ENCODE measurements around the gene ABR.

- TF ChIP-seq CTCF (IDR thresholded peaks at IDR 0.05; ENCODE audit: low read length) = no peak
- TF ChIP-seq EZH2 (optimal IDR thresholded peaks at IDR 0.05; ENCODE audit: low read depth, low read length) = no peak
- no peak for TF ChIP-seq EZH2phosphoT487 (IDR thresholded peaks at IDR 0.05; ENCODE audit: low read length)
Measured at GRCh38 chr17:1090465-1091189, 89.2 kb downstream of the ABR start.

Measured in MM.1S (cell line).